Measurements from ENCODE around the gene SLC37A1.

SLC37A1 gene

DNA sequence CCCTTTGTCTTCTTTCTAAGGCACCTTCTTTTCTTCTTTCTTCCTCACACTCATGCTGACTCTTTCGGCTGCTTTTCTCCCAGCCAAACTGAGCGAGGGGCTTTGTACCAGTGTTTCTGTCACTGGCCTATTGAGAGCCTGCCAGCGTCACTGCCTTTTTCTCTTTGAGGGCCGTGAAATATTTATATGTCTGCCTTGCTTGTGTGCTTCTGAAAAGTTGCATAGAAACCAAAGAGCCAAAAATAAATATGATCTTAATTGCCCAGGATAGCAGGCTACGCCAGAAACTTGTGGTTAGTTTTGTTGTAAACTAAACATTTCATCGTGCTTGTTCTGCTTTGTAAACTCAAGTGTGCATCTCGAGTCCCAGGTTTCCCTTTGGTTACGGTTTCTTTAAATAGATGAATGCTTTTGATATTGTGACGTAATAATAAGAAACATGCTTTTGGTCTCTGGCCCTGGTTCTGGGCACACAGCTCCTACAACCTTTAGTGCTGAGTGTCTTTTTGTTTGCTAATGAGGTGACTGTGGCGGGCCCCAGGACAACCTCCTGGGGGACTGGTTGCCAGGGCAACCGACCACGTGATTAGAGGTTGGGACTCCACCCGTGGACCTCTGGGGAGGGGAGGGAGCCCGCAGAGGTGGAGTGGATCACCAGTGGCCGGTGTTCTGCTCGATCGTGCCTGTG, 10.8 kb downstream of the SLC37A1 start:
- DNase-seq (ENCODE audit: insufficient read length, low spot score) (no peak), FAIRE-seq (no peak)

DNA sequence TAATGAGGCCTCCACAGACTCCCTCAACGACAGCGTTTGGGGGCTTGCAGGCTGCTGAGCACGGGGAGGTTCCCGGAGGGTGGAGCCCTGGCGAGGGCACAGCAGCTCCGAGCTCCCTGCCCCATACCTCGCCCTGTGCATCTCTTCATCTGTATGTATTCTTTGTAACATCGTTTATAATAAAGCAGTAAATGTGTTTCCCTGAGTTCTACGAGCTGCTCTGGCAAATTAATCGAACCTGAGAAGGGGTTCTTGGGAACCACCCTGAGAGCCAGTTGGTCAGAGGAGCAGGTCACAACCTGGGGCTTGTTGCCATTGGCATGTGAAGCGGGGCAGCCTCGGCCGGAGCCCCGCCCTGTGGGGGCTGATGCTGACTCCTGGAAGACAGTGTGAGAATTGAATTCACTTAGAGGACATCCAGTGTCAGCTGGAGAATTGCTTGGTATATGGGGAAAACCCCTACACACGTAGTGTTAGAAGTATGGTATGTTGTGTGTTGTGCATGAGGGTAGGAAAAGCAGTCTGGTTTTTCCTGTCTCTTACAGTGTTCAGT, 11.5 kb downstream of the SLC37A1 start:
- FAIRE-seq (no peak), DNase-seq (ENCODE audit: insufficient read length, low spot score) (no peak)

DNA sequence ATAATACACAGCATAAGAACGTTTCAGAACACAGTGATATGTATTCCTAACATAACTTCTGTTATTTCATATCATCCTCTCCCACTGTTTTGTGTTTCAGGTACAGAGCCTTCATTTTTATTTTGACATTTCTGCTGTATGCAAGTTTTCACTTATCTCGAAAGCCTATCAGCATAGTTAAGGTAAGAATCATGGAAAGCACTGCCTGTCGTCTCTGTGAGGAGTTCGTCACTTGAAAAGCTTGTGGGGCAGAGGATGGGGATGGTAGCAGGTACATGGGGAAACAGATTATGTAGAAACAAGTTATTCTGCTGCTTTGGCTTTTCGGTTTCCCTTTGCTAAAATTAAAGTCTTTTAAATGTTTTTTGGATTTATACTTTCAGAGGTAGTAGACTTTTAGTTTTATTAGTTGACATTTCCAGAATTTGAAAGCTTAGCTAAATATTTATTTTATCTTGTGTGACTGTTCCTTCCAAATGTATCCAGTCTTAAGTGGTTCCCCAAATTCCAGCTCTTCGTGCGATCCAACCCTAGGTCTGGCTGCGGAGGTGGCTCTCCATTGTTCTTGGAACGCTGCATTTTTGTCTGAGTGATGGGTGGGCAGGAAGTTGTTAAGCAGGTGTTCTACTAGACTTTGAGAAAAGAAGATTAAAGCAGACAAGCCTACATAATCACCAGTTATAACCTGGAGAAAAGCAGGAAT, 12.2 kb downstream of the SLC37A1 start:
- DNase-seq (ENCODE audit: insufficient read length, low spot score), result no peak
- no peak for FAIRE-seq

DNA sequence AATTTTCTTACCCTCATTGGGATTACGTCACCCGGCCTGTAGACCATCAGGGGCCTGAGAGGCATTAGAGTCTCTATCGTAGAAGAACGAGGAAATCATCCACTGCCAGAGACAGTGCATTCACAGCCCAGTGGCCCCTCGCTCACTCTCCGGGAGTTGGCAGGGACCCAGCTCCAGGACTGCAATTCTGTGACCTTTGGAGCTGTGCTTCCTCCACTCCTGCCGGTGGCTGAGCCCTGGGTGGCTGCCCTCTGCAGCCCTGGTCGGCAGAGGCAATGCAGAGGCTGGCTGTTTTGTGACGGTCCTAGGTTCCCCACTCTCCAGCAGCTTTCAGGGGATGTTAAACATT, 12.7 kb downstream of the SLC37A1 start:
- no peak for DNase-seq (ENCODE audit: insufficient read length, low spot score)
- FAIRE-seq, result no peak

DNA sequence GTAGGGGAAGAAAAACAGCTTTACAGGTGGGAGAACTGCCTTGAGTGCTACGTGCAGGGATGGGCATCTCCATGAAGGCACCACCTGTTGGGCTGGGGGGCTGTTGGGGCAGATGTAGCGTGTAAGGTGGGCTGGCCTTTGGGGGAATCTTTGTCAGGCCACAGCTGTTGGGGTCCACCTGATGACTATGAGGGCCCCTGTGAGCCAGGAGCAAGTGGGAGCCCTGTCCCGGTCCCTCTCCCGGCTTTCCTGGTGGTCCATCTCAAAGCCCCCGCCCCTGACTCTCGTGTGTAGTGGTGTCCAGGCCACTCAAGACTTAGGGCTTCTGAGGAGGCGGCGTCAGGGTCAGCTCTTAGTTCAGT, 13.5 kb downstream of the SLC37A1 start:
- no peak for FAIRE-seq
- DNase-seq (ENCODE audit: insufficient read length, low spot score), result no peak

DNA sequence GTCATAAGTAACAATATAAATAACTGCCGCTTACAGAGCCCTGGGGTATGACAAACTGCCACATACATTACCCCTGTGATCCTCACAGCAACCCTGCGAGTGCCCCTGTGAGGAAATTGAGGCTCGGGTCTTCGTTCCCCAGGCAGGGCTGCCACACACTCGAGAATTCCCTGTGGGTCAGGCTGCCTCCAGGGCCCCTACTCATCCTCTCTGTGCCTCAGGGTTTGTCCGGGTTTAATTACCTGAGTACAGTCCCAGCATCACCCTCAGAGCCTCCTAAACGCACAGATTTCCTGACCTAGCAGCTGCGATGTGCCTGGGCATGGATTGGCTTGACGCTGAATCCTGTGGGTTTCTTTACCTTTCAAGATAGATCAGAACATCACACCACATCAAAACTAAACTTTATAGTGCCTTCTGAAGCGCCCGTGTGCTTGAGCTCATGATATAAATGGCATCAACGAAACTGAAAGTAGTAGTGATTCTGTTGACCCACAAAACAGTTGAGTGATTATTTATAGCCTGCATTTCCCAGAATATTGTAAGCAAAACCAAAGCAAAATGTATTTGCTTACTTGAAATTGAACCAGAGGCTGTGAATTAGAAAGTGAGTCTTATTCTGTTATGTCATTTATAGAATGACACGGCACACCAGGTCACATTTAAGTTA, 14.0 kb downstream of the SLC37A1 start:
- FAIRE-seq (no peak), DNase-seq (ENCODE audit: insufficient read length, low spot score) (no peak)

DNA sequence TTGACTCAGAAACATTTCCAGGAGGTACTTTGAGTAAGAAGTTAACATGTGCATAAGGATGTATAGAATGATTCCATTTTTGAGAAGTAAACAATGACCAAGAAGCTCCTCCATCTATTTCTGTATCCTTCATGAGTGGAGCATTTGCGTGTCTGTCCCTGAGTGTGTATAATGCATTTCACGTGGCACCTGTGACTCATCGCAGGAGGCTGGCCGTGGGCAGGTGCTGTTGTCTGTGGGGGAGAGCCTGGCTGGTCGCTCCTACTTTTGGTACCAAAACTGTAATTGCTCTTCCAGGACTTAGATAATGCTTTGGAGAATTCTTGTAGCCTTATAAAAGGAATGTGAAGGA, 16.5 kb downstream of the SLC37A1 start:
- no peak for FAIRE-seq
- no peak for DNase-seq (ENCODE audit: insufficient read length, low spot score)

DNA sequence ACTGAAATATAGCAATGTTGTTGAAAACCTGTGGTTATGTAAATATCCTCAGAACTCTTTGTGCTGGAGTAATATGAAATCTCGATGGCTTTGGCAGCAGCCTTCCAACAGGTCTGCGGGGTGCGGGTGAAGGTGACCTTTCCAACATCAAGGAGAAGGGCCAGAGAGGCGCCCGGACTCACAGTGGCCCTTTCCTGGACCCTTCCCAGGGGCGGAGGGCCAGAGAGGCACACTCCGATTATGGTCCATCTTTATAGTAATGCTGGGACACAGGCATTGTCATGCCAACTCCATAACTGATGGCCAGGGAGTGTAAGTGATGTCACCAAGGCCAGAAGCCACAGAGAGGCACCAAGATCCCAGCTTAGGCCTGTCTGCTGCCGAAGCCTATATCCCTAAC, 18.1 kb downstream of the SLC37A1 start:
- FAIRE-seq (no peak), DNase-seq (ENCODE audit: insufficient read length, low spot score) (no peak)

DNA sequence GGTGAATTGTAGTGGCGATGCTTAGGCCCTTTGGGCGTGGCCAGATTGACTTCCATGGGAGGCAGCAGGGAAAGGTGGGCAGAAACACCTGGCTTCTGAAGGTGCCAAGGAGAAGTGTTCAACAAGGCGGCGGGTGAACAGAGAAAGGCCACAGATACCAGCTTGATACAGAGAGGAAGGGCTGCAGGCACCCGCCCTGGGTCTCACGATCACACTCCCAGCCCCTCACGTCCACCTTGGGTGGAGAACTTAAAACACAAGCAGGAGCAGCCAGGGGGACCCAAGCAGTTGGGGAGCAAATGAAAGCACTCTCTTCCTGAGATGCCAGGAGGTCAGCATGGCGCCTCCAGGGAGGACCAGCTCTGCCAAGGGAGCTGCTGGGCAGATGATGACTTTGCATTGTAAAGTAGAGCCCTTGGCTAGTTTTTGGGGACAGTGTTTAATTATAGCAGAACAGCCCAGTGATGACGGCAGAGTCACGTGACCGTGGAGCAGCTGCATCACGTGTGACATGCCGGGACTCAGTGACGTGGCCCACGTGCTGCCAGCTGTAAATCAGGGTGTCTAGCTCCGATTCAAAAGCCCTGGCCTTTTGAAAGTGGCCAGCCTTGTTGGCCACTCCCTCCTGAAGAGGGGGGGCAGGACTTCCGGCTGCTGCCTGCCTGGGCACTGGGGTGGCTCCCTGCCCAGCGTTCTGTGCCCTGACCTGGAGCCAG, 19.0 kb downstream of the SLC37A1 start:
- DNase-seq (ENCODE audit: insufficient read length, low spot score), result no peak
- no peak for FAIRE-seq

DNA sequence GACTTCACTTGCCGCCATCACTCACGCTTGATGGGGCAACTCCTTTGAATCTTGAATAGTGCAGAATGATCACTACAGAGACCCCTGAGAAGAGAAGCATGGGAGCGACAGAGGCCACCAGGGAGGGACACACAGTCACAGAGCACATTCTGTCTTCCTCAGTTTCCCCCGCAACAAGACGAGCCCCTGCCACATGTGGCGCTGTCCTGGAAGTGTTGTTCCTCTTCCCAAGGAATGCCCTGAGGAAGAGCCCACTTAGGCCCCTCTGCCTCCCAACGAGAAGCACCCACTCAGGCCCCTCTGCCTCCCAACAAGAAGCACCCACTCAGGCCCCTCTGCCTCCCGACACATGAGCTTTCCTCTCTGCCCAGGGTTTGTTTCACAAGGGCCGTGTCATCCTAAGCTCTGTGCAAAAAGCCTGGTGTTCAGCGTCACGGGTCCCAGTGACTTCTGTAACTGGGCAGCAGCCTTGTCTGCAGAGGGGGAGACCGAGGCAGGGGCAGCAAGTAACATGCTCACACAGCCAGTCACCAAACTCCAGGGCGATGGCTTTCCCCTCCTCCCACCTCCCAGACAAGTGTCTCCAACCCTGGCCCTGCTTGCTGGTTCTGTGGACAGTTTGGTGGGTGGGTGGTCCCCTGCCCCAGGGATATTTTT, 19.8 kb downstream of the SLC37A1 start:
- FAIRE-seq (no peak), DNase-seq (ENCODE audit: insufficient read length, low spot score) (no peak)

DNA sequence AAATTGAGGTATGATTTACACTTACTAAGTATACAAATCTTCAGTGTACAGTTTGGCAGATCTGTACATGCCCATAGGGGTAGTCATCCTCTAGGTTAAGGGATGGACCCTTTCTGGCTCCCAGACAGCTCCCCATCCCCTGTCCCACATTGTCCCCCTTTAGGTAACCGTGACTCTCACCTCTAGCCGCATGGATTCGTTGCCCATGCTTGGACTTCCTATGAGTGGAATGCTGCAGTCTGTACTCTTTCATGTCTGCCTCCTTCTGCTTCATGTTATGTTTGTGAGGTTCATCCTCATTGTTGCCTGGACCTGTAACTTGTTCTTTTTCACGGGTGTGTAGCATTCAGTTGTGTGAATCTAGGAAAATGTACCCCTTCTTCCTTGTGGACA, 20.3 kb downstream of the SLC37A1 start:
- no peak for DNase-seq (ENCODE audit: insufficient read length, low spot score)

DNA sequence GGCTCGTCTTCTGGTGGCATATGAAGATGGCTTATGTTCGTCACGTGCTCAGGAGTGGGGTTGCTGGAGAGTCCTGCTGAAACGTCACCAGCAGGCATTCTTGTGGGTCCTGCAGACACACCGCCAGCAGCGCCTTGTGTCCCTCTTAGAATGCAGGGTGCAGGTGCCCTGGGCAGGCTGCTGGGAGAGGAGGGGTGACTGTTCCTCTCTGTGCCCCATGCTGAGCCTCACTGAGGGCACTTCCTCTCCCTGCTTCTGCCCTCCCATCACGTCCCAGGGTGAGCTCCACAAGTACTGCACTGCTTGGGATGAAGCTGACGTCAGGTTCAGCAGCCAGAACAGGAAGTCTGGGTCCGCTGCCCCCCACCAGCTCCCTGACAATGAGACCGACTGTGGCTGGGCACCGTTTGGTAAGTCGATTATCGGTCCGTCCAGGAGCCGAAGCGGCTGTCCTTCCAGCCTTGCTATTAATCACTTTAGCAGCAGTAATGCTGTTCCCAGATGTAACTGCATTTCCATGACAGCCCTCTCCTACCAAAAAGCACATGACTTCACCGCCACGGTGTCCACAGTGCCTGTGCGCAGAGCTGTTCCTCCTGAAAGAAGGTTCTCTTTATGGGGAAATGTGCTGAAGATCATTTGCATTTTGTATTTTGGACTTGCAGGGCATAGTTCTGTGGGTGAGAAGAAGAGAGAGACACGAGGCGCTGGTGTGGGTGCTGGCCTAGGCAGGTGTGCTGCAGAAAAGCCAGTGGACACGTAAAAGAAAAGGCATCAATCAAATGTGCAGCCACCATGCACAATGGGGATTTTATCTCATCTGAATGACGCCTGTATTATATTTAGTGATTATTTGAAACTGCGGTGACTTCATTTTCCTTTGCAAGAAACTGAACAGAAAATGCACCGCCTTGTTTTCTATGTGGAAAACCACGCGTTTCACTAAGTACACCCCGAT, 21.0 kb downstream of the SLC37A1 start:
- no peak for FAIRE-seq
- DNase-seq (ENCODE audit: insufficient read length, low spot score), result no peak

More for the DNA sequence above, 20.3 kb downstream of the SLC37A1 start:
- FAIRE-seq, result no peak

DNA sequence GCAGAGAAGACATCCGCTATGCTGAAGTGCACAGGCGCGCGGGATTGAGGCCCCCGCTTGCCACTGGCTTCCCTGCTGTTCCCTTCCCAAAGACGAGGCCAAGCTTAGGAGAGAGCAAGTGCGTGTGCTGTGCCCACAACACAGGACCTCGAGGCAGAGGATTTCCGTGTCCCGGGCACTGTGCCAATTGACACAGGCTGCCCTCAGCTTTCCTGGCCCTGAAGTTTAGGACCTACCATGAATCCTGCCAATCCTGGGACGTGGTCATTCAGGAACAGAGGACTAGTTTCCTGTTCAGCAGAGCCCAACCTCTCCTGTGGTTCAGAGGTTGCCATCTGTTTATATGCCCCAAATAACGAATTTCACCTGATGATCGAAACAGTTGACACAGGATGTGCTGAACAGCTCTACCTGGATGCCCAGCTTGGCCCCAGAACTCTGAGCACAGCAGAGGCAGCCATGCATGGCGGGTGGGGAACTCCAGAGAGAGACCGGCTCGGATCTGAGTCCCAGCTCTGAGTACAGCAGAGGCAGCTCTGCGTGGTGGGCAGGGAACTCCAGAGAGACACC, 22.0 kb downstream of the SLC37A1 start:
- no peak for DNase-seq (ENCODE audit: insufficient read length, low spot score)

DNA sequence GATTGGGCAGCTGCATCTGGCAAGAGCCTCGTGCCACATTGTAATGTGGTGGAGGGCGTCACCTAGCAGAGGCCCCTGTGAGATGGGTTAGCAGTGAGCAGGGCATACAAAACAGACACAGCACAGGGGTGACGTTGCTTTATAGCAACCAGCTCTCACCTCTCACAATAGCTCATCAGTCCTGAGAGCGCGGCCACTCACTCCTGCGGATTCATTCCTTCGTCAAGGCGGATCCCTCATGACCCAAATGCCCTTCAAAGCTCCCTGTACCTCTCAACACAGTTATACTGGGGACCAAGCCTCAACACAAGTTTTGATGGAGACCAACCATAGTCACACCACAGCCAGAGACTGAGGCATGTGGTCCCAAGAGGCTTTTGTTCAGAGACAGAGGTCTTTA, 22.9 kb downstream of the SLC37A1 start:
- no peak for FAIRE-seq

More for the DNA sequence above, 22.0 kb downstream of the SLC37A1 start:
- no peak for FAIRE-seq

DNA sequence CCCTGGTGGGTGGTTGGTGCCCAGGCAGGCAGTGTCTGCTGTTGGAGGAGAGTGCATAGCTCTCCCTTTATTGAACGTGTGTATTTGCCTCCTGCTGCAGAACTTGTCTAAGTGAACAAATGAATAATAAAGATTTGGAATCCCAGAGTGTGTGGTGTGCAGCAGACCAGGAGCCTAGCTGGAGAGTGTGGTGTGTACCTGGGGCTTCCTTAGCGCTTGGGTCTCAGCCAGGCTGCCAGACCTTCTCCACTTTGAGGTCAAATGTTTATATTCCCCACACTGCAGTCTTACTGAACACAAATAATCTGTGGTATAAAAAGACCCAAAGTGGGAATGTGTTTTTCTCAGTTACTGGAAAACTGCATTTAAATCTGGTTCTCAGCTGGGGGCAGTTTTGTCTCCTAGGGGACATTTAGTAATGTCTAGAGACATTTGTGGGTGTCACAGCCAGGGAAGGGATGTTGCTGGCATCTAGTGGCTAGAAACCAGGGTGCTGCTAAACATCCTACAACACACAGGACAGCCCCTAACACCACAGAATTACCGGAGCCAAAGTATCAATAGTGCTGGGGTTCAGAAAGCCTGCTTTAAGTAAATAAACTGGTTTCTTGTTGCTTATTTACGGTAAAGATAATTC, 23.6 kb downstream of the SLC37A1 start:
- FAIRE-seq (no peak), DNase-seq (ENCODE audit: insufficient read length, low spot score) (no peak)

More for the DNA sequence above, 22.9 kb downstream of the SLC37A1 start:
- no peak for DNase-seq (ENCODE audit: insufficient read length, low spot score)

DNA sequence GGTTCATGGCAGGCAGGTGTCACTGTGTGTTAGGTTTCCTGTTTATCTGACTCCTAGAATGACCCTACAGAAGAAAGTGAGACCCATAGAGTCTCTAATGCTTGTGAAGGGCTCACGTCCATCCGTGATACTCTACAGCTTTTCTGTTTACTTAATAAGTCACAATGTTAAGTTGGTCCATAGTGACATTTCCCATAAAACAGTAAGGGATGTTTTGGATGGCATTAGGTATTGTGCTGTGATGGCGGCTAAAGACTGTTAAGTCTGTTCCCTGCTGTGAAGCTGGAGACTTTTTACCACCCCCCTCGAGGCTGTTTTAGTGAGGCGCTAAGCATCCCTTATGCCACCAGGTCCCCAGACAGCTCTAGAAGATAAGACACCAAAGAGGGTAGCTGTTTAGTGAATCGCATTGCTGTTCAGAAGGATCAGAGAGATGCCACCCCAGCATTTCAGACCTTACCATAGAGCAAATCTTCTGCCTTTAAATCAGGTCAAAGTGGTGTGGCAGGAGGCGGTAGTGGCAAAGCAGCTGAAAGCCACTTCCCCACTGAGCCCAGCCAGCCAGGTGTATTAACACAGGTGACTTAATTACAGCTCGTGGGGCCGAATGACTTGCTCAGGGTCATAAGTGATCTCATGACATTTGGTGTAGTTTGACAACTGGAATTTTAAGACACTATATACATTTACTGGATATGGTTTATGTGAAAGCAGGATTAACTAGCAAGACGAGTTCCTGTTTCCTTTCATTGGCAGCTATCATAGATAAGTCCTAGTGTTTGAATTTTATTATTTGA, 25.0 kb downstream of the SLC37A1 start:
- no peak for FAIRE-seq
- DNase-seq (ENCODE audit: insufficient read length, low spot score), result no peak

DNA sequence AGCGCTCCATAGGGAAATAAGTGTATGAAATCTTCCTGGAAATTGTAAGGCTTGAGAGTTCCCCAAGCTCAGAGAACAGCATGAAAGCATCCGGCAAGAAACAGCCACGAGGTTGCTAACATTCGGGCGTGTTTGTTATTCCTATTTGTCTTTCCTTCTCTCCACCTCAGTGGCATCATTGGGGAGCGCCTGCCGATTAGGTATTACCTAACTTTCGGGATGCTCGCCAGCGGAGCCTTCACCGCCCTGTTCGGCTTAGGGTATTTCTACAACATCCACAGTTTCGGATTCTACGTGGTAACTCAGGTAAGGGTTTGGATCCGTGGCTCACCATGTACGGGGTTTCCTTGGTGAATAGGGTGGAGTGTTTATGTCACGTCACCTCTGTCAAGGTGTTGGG, 25.7 kb downstream of the SLC37A1 start:
- no peak for FAIRE-seq
- DNase-seq (ENCODE audit: insufficient read length, low spot score), result no peak

DNA sequence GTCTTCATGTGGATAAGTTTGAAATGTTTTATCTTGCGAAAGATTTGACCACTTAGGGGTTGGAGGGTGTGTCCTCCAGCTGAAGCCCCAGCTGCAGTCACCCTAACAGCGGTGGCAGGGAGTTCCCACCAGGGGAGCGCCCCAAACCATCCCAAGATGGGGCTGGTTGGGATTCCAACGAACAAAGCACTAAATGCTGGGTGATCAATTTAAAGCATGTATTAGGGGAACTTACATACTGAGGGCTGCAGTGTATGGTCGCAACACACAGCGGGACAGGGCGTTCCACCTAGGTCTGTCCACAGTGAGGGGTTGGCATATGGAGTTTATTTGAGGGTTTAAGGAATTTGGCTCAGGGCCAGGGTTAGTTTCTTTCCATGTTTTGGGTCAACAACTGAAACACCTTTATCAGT, 26.3 kb downstream of the SLC37A1 start:
- no peak for DNase-seq (ENCODE audit: insufficient read length, low spot score)
- FAIRE-seq, result no peak

Data from HTR-8/SVneo (cell line).